Measurements from ENCODE around the gene NOD2.

The NOD2 gene

GRCh38 chr16:50683689-50684374, 9.6 kb upstream of the NOD2 start:
- DNase-seq (ENCODE audit: low read depth, low spot score) = no peak
- in situ Hi-C loops (cut with HindIII; ENCODE audit: low sequenced_read_pairs) = no loop called here
- TF ChIP-seq CTCF (IDR thresholded peaks at IDR 0.05; ENCODE audit: low read depth, low read length) = no peak
- no peak overlapping the region for H3K4me3 ChIP-seq (ENCODE audit: low read depth, low read length)

- H3K4me3 ChIP-seq (ENCODE audit: low read depth, low read length) = no peak overlapping the region
- no peak for DNase-seq (ENCODE audit: low read depth, low spot score)
- in situ Hi-C loops (cut with HindIII; ENCODE audit: low sequenced_read_pairs) = no loop called here
These were observed 8.5 kb upstream of the NOD2 start for GRCh38 chr16:50684823-50685461.

GRCh38 chr16:50685462-50686063, 7.8 kb upstream of the NOD2 start:
- H3K4me3 ChIP-seq (ENCODE audit: low read depth, low read length) = no peak overlapping the region
- no peak for TF ChIP-seq CTCF (IDR thresholded peaks at IDR 0.05; ENCODE audit: low read depth, low read length)
- in situ Hi-C loops (cut with HindIII; ENCODE audit: low sequenced_read_pairs) = no loop called here
- no peak for DNase-seq (ENCODE audit: low read depth, low spot score)

More at GRCh38 chr16:50684823-50685461, 8.5 kb upstream of the NOD2 start:
- no peak for TF ChIP-seq CTCF (IDR thresholded peaks at IDR 0.05; ENCODE audit: low read depth, low read length)

- no peak for DNase-seq (ENCODE audit: low read depth, low spot score)
- in situ Hi-C loops (cut with HindIII; ENCODE audit: low sequenced_read_pairs) = no loop called here
- no peak overlapping the region for H3K4me3 ChIP-seq (ENCODE audit: low read depth, low read length)
- no peak for TF ChIP-seq CTCF (IDR thresholded peaks at IDR 0.05; ENCODE audit: low read depth, low read length)
These were observed 5.3 kb upstream of the NOD2 start for GRCh38 chr16:50688083-50688482.

GRCh38 chr16:50688867-50689266, 4.5 kb upstream of the NOD2 start:
- no peak overlapping the region for H3K4me3 ChIP-seq (ENCODE audit: low read depth, low read length)
- no peak for DNase-seq (ENCODE audit: low read depth, low spot score)
- TF ChIP-seq CTCF (IDR thresholded peaks at IDR 0.05; ENCODE audit: low read depth, low read length) = no peak
- in situ Hi-C loops (cut with HindIII; ENCODE audit: low sequenced_read_pairs) = no loop called here

- no peak for DNase-seq (ENCODE audit: low read depth, low spot score)
- TF ChIP-seq CTCF (IDR thresholded peaks at IDR 0.05; ENCODE audit: low read depth, low read length) = no peak
- in situ Hi-C loops (cut with HindIII; ENCODE audit: low sequenced_read_pairs) = no loop called here
- H3K4me3 ChIP-seq (ENCODE audit: low read depth, low read length) = no peak overlapping the region
These were observed 3.2 kb upstream of the NOD2 start for GRCh38 chr16:50690177-50690576.
